Epithelial cell of esophagus (primary cell): ENCODE measurements around the gene PSMG4.

Experiments used
- DNase-seq: peaks from one replicate; pipeline ENCODE4 v3.0.0; 2010; ENCODE audit warnings: low read depth
- H3K4me3 ChIP-seq: 2 replicates; pipeline ENCODE4 v1.5.1; 2011; ENCODE audit warnings: mild to moderate bottlenecking, low read length, control low read depth
- TF ChIP-seq, protein P1 (sequence below): IDR thresholded peaks from 2 replicates; pipeline ENCODE4 v1.5.1; 2011; ENCODE audit warnings: low read depth, mild to moderate bottlenecking, low read length, control low read depth, inconsistent platforms; ENCODE audit not compliant: insufficient read depth; ENCODE audit errors: missing control alignments

Gene PSMG4

DNA sequence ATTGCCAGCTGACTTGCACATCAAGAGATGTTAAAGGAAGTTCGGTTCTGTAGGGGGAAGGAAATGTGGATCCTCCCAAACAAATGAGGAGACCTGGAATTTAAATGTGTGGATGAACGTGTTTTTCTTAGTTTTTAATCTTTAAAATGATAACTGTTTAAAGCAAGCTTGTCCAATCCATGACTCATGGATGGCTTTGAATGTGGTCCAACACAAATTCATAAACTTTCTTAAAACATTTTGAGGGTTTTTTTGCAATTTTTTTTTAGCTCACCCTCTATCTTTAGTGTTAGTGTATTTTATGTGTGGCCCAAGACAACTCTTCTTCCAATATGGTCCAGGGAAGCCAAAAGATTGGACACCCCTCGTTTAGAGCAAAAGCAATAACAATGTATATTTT lies 43.8 kb upstream of the PSMG4 start:
- TF ChIP-seq, protein P1, sequence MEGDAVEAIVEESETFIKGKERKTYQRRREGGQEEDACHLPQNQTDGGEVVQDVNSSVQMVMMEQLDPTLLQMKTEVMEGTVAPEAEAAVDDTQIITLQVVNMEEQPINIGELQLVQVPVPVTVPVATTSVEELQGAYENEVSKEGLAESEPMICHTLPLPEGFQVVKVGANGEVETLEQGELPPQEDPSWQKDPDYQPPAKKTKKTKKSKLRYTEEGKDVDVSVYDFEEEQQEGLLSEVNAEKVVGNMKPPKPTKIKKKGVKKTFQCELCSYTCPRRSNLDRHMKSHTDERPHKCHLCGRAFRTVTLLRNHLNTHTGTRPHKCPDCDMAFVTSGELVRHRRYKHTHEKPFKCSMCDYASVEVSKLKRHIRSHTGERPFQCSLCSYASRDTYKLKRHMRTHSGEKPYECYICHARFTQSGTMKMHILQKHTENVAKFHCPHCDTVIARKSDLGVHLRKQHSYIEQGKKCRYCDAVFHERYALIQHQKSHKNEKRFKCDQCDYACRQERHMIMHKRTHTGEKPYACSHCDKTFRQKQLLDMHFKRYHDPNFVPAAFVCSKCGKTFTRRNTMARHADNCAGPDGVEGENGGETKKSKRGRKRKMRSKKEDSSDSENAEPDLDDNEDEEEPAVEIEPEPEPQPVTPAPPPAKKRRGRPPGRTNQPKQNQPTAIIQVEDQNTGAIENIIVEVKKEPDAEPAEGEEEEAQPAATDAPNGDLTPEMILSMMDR = no peak
- no peak for DNase-seq
- no peak overlapping the region for H3K4me3 ChIP-seq

DNA sequence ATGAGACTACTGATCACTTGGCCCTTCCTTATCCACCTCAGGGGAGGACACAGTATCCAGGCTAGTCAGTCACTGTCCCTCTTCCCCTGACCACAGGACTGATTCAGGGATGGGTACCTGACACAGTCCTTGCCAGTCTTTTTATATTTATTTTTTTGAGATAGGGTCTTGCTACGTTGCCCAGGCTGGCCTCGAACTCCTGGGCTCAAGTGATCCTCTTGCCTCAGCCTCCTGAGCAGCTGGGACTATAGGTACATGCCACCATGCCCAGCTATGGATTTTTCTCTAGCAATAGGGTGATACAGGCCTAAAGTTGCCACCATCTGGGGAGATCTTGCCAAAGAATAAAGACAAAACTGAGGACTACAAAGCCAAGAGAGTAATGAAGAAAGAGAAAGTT lies 41.5 kb upstream of the PSMG4 start:
- no peak for DNase-seq
- no peak overlapping the region for H3K4me3 ChIP-seq
- TF ChIP-seq, protein P1 = no peak

DNA sequence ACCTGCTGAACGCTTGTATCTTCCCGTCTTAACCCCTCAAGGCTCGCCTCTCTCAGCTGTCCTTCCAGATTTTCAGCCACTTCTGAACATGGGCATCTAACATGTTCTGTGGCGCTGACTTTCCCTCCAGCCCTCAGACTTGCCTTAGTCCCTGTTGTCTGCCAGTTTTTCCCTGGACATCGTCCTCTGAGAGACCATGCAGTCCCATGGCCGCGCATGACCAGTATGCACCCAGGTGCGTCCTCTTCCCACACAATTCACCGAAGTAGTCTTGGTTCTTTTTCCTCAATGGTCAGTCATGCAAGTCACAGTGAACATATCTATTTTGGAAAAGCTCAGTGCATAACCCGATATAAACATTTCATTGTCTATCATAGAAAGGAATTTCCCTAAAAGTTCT lies 40.5 kb upstream of the PSMG4 start:
- no peak for DNase-seq
- TF ChIP-seq, protein P1 = no peak
- H3K4me3 ChIP-seq = no peak overlapping the region

DNA sequence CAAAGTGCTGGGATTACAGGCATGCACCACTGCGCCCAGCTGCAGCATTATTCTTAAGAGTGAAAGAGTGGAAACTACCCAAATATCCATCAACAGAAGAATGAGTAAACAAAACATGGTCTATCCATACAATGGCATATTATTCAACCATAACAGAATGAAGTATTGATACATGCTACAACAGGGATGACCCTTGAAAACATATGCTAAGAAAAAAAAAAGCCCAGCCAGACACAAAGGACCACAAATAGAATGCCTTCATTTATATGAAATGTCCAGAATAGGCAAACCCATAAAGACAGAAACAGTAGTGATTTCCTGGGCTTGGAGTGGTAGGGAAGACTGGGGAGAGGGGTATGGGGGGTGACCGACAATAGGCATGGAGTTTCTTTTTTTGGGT lies 38.4 kb upstream of the PSMG4 start:
- TF ChIP-seq, protein P1 = no peak
- DNase-seq = no peak
- no peak overlapping the region for H3K4me3 ChIP-seq

DNA sequence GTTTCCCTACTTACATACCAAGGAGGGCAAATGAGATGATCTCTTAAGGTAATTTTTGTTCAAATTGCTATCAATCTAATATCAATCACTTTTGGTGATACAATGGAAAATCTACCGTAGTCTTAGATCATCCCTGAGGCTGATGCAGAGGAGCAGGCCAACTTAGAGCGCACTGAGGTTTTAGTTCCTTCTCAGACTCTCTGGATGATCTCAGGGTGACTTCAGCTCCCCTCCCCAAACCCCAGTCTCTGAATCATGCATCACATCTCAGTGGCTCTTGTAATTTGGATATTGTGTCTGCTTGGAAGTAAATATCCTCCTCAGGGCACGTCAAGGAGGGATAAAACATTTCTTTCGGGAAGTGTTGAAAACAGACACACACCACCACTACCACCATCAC lies 37.2 kb upstream of the PSMG4 start:
- TF ChIP-seq, protein P1 = no peak
- DNase-seq = no peak

DNA sequence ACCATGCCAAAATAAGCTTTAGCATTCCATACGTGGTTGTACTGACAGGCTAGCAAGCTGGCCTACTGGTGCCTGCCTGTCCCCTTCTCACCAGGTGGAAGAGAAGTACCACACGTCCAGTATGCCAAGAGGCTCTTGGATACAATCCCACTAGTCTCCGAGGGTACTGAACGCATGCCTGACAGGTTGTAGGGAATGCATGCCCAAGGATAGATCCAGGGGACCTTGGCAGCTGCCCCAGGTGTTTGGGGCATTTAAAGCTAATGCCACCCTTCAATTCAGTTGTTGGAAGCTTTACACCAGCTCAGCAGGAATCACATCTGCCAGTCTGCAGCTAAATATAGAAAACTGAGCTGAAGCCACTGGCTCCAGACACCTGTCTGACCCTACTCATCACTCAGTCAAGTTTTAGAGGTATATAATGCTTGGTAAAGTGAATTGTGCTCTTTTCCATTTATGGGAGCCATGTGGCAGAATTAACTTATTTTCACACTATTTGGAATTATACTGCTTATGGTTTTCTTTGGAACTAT lies 36.2 kb upstream of the PSMG4 start:
- no peak for DNase-seq
- no peak overlapping the region for H3K4me3 ChIP-seq
- TF ChIP-seq, protein P1 = no peak

More for the DNA sequence above, 37.2 kb upstream of the PSMG4 start:
- H3K4me3 ChIP-seq = no peak overlapping the region

DNA sequence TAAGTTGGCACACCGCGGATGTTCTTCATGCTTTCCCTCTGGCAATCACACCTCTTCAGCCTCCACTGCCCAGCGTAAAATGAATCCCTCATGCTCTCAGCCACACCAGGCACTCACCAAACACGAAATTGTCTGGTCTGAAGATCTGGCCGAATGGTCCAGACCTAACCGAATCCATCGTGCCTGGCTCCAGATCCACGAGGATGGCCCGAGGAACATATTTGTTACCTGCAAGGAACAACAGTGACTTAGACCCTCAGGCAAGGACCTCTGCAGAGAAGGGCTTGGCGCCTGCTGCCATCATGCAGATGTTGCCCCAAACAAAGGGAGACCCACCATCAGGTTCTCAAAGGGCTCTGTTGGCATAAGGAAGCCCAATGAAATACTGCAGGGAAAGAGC lies 32.7 kb upstream of the PSMG4 start:
- H3K4me3 ChIP-seq = no peak overlapping the region
- TF ChIP-seq, protein P1 = no peak
- DNase-seq = no peak
